H1 (cell line): Measurements from ENCODE around the gene RPTOR. TPM values are rescaled to one million over a fixed set of nuclear protein-coding genes. Genes with fewer than 3 reads are reported as not detected.

Experiments used
- ASH2L ChIP-seq: fragments of 200-600, 300-600 bp; sonication (generic); IDR thresholded peaks from one replicate; pipeline ENCODE4 v1.7.1; 2017; ENCODE audit warnings: low read length
- BACH1 ChIP-seq: IDR thresholded peaks from 2 replicates; pipeline ENCODE4 v1.6.1; 2012; ENCODE audit warnings: low read length, improper control_type of control experiment
- CHD2 ChIP-seq: IDR thresholded peaks from 2 replicates; pipeline ENCODE4 v1.6.1; 2012; ENCODE audit warnings: low read length, improper control_type of control experiment
- EGR1 ChIP-seq: IDR thresholded peaks from 2 replicates; pipeline ENCODE4 v1.6.1; 2011; ENCODE audit warnings: low read depth, low read length, borderline replicate concordance
- GTF2F1 ChIP-seq: IDR thresholded peaks from 2 replicates; pipeline ENCODE4 v1.6.1; 2012; ENCODE audit warnings: low read depth, low read length, improper control_type of control experiment, borderline replicate concordance
- HDAC2 ChIP-seq, 2 experiments: fragments of 300-600 bp in 1 of 2; sonication (generic) in 1 of 2; IDR thresholded peaks; 2 replicates each; pipeline ENCODE4 v1.6.1; 2011 to 2012; ENCODE audit warnings: low read depth in 2 of 2, low read length in 2 of 2, mild to moderate bottlenecking in 2 of 2, moderate library complexity in 2 of 2, borderline replicate concordance in 1 of 2, inconsistent platforms in 1 of 2
- MAFK ChIP-seq: IDR thresholded peaks from 2 replicates; pipeline ENCODE4 v1.6.1; 2012; ENCODE audit warnings: low read depth, mild to moderate bottlenecking, improper control_type of control experiment, low read length
- RFX5 ChIP-seq: IDR thresholded peaks from 2 replicates; pipeline ENCODE4 v1.6.1; 2011; ENCODE audit warnings: low read depth, low read length, improper control_type of control experiment, borderline replicate concordance
- SP1 ChIP-seq: IDR thresholded peaks from 2 replicates; pipeline ENCODE4 v1.6.1; 2011; ENCODE audit warnings: low read depth, low read length
- polyA plus RNA-seq, 7 experiments: library from polyadenylated mRNA; depleted of rRNA in 3 of 7; stranded (reverse) in 5 of 7; unstranded in 2 of 7; fragments of >200 nt in 5 of 7; fragments of 200-250 nt in 2 of 7; gene quantifications; 1 replicate in 5 of 7; 2 replicates in 1 of 7; 4 replicates in 1 of 7; pipeline versions ENCODE4 v1.2.1 to v1.2.3, GENCODE V29; 2011 to 2013; ENCODE audit warnings: missing spikeins in 2 of 7, mixed read lengths in 2 of 7
- total RNA-seq: library from RNA; stranded (reverse); fragmentation: NEBNext Ultra II Directional; extraction: Animal tissue kit (Norgen Biotek cat#: 25700); gene quantifications from 2 replicates; pipeline ENCODE4 v1.2.1, GENCODE V29; 2021
- TF ChIP-seq, protein P1 (sequence below): fragments of 300-600 bp; sonication (generic); IDR thresholded peaks from 2 replicates; pipeline ENCODE4 v1.7.1; 2012; ENCODE audit warnings: low read length, moderate library complexity, mild to moderate bottlenecking, inconsistent platforms; ENCODE audit not compliant: insufficient replicate concordance
- TF ChIP-seq, protein P2 (sequence below): IDR thresholded peaks from 2 replicates; pipeline ENCODE4 v1.6.1; 2012; ENCODE audit warnings: inconsistent platforms

RPTOR gene
- total and polyA plus RNA-seq, 2 of the 8 experiments (the other 6 are each of a cell fraction or from before 2014, with no cell fraction given) = 6.9 to 28.7 TPM

DNA sequence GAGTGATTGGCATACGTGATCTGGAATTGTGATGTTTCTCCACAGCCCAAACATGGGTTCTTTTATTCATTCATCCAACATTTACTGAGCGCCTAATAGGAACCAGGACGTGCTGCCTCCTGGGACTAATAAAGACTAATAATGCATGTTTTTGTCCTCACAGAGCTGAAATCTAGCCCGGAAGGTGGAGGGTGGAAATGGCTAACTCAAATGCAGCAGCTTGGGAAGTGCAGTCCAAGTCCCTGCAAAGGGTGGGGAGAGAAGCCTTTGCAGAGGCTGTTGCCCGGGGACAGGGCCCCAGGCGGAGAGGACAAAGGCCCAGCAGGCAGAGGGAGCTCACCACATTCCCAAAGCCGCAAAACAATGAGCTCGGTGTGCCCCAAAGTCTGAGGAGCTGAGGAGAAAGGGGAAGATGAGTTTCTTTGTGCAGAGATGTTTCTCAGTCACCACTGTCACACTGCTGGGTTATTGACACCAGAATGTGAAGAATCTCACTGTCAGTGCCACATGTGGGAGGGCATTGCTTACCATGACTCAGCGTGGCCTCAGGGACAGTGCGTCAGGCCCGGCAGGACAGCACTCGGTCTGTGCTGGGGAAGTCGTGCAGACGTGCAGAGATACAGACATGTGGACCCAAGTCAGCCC is 328.8 kb downstream of the RPTOR start (continued):
- TF ChIP-seq, protein P1, sequence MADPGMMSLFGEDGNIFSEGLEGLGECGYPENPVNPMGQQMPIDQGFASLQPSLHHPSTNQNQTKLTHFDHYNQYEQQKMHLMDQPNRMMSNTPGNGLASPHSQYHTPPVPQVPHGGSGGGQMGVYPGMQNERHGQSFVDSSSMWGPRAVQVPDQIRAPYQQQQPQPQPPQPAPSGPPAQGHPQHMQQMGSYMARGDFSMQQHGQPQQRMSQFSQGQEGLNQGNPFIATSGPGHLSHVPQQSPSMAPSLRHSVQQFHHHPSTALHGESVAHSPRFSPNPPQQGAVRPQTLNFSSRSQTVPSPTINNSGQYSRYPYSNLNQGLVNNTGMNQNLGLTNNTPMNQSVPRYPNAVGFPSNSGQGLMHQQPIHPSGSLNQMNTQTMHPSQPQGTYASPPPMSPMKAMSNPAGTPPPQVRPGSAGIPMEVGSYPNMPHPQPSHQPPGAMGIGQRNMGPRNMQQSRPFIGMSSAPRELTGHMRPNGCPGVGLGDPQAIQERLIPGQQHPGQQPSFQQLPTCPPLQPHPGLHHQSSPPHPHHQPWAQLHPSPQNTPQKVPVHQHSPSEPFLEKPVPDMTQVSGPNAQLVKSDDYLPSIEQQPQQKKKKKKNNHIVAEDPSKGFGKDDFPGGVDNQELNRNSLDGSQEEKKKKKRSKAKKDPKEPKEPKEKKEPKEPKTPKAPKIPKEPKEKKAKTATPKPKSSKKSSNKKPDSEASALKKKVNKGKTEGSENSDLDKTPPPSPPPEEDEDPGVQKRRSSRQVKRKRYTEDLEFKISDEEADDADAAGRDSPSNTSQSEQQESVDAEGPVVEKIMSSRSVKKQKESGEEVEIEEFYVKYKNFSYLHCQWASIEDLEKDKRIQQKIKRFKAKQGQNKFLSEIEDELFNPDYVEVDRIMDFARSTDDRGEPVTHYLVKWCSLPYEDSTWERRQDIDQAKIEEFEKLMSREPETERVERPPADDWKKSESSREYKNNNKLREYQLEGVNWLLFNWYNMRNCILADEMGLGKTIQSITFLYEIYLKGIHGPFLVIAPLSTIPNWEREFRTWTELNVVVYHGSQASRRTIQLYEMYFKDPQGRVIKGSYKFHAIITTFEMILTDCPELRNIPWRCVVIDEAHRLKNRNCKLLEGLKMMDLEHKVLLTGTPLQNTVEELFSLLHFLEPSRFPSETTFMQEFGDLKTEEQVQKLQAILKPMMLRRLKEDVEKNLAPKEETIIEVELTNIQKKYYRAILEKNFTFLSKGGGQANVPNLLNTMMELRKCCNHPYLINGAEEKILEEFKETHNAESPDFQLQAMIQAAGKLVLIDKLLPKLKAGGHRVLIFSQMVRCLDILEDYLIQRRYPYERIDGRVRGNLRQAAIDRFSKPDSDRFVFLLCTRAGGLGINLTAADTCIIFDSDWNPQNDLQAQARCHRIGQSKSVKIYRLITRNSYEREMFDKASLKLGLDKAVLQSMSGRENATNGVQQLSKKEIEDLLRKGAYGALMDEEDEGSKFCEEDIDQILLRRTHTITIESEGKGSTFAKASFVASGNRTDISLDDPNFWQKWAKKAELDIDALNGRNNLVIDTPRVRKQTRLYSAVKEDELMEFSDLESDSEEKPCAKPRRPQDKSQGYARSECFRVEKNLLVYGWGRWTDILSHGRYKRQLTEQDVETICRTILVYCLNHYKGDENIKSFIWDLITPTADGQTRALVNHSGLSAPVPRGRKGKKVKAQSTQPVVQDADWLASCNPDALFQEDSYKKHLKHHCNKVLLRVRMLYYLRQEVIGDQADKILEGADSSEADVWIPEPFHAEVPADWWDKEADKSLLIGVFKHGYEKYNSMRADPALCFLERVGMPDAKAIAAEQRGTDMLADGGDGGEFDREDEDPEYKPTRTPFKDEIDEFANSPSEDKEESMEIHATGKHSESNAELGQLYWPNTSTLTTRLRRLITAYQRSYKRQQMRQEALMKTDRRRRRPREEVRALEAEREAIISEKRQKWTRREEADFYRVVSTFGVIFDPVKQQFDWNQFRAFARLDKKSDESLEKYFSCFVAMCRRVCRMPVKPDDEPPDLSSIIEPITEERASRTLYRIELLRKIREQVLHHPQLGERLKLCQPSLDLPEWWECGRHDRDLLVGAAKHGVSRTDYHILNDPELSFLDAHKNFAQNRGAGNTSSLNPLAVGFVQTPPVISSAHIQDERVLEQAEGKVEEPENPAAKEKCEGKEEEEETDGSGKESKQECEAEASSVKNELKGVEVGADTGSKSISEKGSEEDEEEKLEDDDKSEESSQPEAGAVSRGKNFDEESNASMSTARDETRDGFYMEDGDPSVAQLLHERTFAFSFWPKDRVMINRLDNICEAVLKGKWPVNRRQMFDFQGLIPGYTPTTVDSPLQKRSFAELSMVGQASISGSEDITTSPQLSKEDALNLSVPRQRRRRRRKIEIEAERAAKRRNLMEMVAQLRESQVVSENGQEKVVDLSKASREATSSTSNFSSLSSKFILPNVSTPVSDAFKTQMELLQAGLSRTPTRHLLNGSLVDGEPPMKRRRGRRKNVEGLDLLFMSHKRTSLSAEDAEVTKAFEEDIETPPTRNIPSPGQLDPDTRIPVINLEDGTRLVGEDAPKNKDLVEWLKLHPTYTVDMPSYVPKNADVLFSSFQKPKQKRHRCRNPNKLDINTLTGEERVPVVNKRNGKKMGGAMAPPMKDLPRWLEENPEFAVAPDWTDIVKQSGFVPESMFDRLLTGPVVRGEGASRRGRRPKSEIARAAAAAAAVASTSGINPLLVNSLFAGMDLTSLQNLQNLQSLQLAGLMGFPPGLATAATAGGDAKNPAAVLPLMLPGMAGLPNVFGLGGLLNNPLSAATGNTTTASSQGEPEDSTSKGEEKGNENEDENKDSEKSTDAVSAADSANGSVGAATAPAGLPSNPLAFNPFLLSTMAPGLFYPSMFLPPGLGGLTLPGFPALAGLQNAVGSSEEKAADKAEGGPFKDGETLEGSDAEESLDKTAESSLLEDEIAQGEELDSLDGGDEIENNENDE = no peak
- TF ChIP-seq SP1 (peak; percentile 68), CHD2 (no peak), ASH2L (peak; percentile 42), EGR1 (0 out of 2 replicates have a peak, but pooled peaks have one; percentile 30), BACH1 (peak; percentile 94), GTF2F1 (no peak), RFX5 (no peak), MAFK (peak; percentile 79; the same call in 1 of the 2 replicates), HDAC2 (IDR thresholded peaks at IDR 0.05; ENCODE audit: borderline replicate concordance in 1 of 2, low read depth in 2 of 2, low read length in 2 of 2) (peak in 1 of 2 experiments; percentile 69; a peak in 1 of 4 replicates)
- TF ChIP-seq, protein P2, sequence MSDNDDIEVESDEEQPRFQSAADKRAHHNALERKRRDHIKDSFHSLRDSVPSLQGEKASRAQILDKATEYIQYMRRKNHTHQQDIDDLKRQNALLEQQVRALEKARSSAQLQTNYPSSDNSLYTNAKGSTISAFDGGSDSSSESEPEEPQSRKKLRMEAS = peak; percentile 32; the same call in 1 of the 2 replicates
